CD4-positive, alpha-beta T cell treated with Interleukin-2 at 100 ng/mL for 4 hours (primary cell): ENCODE data around the gene MYL11.

ENCODE experiments used
- DNase-seq: peaks from one replicate; pipeline ENCODE4 v3.0.0-alpha.2; 2020; ENCODE audit warnings: low spot score

MYL11 gene

GRCh38 chr16:30421010-30421409, 46.4 kb downstream of the MYL11 start:
- no peak for DNase-seq
